ENCODE measurements around the gene NDUFS4. TPM values are rescaled to one million over a fixed set of nuclear protein-coding genes. Genes with fewer than 3 reads are reported as not detected.

Gene NDUFS4
- total RNA-seq, 1 donor from 2014 or later: 71.8 TPM

- H3K4me1 Mint-ChIP-seq: peaks cover 18% of the 10 kb centered on the region
- H3K4me3 Mint-ChIP-seq: no peak overlapping the region
- no peak overlapping the region for H3K27ac Mint-ChIP-seq
- TF ChIP-seq CTCF (IDR thresholded peaks at IDR 0.05; ENCODE audit: unreplicated experiment): no peak
- H3K27me3 Mint-ChIP-seq (ENCODE audit: low read depth): peaks cover 15% of the 10 kb centered on the region
- no peak for DNase-seq (ENCODE audit: low spot score in 2 of 2, unreplicated experiment in 2 of 2)
- H3K36me3 Mint-ChIP-seq: peaks cover 4% of the 10 kb centered on the region
- peaks cover 13% of the 10 kb centered on the region for H3K9me3 Mint-ChIP-seq
Measured at GRCh38 chr5:53558966-53559365, 1.5 kb upstream of the NDUFS4 start.

- Mint-ChIP-seq H3K9me3 (peaks cover 13% of the 10 kb centered on the region), H3K27ac (peak overlapping the region; percentile 97), H3K27me3 (ENCODE audit: low read depth) (peaks cover 9% of the 10 kb centered on the region), H3K36me3 (peaks cover 4% of the 10 kb centered on the region), H3K4me3 (peak overlapping the region; percentile 97), H3K4me1 (peaks cover 18% of the 10 kb centered on the region)
- DNase-seq (ENCODE audit: low spot score in 2 of 2, unreplicated experiment in 2 of 2): no peak
- TF ChIP-seq CTCF (IDR thresholded peaks at IDR 0.05; ENCODE audit: unreplicated experiment): no peak
Measured at GRCh38 chr5:53560028-53560427, 411 bp upstream of the NDUFS4 start.

- no peaks in the 10 kb centered on the region for H3K9me3 Mint-ChIP-seq
- no peak overlapping the region for H3K27ac Mint-ChIP-seq
- peaks cover 13% of the 10 kb centered on the region for H3K36me3 Mint-ChIP-seq
- H3K4me3 Mint-ChIP-seq: no peak overlapping the region
- TF ChIP-seq CTCF (IDR thresholded peaks at IDR 0.05; ENCODE audit: unreplicated experiment): no peak
- no peak for DNase-seq (ENCODE audit: low spot score in 2 of 2, unreplicated experiment in 2 of 2)
- H3K4me1 Mint-ChIP-seq: peaks cover 12% of the 10 kb centered on the region
- no peaks in the 10 kb centered on the region for H3K27me3 Mint-ChIP-seq (ENCODE audit: low read depth)
Measured at GRCh38 chr5:53568401-53568800, 8.0 kb downstream of the NDUFS4 start.

GRCh38 chr5:53568871-53569270 lies 8.4 kb downstream of the NDUFS4 start:
- Mint-ChIP-seq H3K9me3 (no peaks in the 10 kb centered on the region), H3K4me3 (no peak overlapping the region), H3K4me1 (peaks cover 12% of the 10 kb centered on the region), H3K27ac (peak overlapping the region; percentile 64), H3K36me3 (peaks cover 13% of the 10 kb centered on the region), H3K27me3 (ENCODE audit: low read depth) (no peaks in the 10 kb centered on the region)
- no peak for DNase-seq (ENCODE audit: low spot score in 2 of 2, unreplicated experiment in 2 of 2)
- no peak for TF ChIP-seq CTCF (IDR thresholded peaks at IDR 0.05; ENCODE audit: unreplicated experiment)

- H3K27ac Mint-ChIP-seq: no peak overlapping the region
- H3K4me1 Mint-ChIP-seq: peaks cover 12% of the 10 kb centered on the region
- no peak overlapping the region for H3K4me3 Mint-ChIP-seq
- no peaks in the 10 kb centered on the region for H3K9me3 Mint-ChIP-seq
- peaks cover 13% of the 10 kb centered on the region for H3K36me3 Mint-ChIP-seq
- no peak for TF ChIP-seq CTCF (IDR thresholded peaks at IDR 0.05; ENCODE audit: unreplicated experiment)
- H3K27me3 Mint-ChIP-seq (ENCODE audit: low read depth): no peaks in the 10 kb centered on the region
- no peak for DNase-seq (ENCODE audit: low spot score in 2 of 2, unreplicated experiment in 2 of 2)
Measured at GRCh38 chr5:53569453-53569852, 9.0 kb downstream of the NDUFS4 start.

- TF ChIP-seq CTCF (IDR thresholded peaks at IDR 0.05; ENCODE audit: unreplicated experiment): no peak
- no peaks in the 10 kb centered on the region for H3K27me3 Mint-ChIP-seq (ENCODE audit: low read depth)
- peaks cover 12% of the 10 kb centered on the region for H3K4me1 Mint-ChIP-seq
- DNase-seq (ENCODE audit: low spot score in 2 of 2, unreplicated experiment in 2 of 2): no peak
- no peak overlapping the region for H3K27ac Mint-ChIP-seq
- peaks cover 12% of the 10 kb centered on the region for H3K36me3 Mint-ChIP-seq
- H3K4me3 Mint-ChIP-seq: no peak overlapping the region
- H3K9me3 Mint-ChIP-seq: no peaks in the 10 kb centered on the region
Measured at GRCh38 chr5:53571403-53571802, 11.0 kb downstream of the NDUFS4 start.

Measured in mesothelial cell of epicardium (in vitro differentiated cells).